ENCODE results near the gene PLCB1.

PLCB1 gene

DNA sequence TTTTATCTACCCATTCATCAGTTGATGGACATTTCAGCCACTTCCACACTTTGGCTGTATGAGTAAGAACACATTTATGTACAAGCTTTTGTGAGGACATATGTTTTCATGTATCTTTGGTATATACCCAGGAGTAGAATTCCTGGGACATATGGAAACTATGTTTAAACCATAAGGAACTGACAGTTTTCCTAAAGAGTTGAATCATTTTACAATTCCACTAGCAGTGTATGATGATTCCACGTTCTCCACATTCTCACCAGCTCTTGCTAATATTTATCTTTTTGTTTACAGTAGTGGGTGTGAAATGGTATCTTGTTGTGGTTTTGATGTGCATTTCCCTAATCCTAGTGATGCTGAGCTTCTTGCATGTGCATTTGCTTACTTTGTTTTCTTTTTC lies 338.1 kb downstream of the PLCB1 start:
- H3K4me3 ChIP-seq (ENCODE audit: low read depth, low read length), result no peak overlapping the region
- in situ Hi-C loops (cut with HindIII; ENCODE audit: low sequenced_read_pairs), result no loop called here
- DNase-seq (ENCODE audit: low read depth, low spot score), result no peak
- TF ChIP-seq, protein P1, sequence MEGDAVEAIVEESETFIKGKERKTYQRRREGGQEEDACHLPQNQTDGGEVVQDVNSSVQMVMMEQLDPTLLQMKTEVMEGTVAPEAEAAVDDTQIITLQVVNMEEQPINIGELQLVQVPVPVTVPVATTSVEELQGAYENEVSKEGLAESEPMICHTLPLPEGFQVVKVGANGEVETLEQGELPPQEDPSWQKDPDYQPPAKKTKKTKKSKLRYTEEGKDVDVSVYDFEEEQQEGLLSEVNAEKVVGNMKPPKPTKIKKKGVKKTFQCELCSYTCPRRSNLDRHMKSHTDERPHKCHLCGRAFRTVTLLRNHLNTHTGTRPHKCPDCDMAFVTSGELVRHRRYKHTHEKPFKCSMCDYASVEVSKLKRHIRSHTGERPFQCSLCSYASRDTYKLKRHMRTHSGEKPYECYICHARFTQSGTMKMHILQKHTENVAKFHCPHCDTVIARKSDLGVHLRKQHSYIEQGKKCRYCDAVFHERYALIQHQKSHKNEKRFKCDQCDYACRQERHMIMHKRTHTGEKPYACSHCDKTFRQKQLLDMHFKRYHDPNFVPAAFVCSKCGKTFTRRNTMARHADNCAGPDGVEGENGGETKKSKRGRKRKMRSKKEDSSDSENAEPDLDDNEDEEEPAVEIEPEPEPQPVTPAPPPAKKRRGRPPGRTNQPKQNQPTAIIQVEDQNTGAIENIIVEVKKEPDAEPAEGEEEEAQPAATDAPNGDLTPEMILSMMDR (IDR thresholded peaks at IDR 0.05; ENCODE audit: low read depth, low read length), result no peak

DNA sequence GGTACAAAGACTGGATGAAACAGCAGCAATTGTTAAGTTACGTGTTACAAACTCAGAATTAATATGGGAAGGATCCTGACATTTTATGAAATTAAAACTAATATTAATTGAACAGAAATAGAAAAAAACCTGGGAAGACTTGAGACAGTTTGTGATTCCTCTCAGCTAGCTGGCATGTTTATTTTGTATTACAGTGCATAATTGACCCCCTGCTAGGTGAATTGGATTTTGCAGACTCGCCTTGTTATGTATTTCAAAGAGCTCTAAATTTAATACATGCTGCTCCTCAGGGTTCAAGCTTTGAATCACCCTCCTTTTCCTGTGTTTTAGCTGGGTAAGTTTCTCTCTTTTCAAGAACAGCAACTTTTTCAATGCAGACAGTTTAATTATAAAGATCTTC lies 339.4 kb downstream of the PLCB1 start:
- DNase-seq (ENCODE audit: low read depth, low spot score), result no peak
- in situ Hi-C loops (cut with HindIII; ENCODE audit: low sequenced_read_pairs), result no loop called here
- TF ChIP-seq, protein P1 (IDR thresholded peaks at IDR 0.05; ENCODE audit: low read depth, low read length), result no peak
- no peak overlapping the region for H3K4me3 ChIP-seq (ENCODE audit: low read depth, low read length)

DNA sequence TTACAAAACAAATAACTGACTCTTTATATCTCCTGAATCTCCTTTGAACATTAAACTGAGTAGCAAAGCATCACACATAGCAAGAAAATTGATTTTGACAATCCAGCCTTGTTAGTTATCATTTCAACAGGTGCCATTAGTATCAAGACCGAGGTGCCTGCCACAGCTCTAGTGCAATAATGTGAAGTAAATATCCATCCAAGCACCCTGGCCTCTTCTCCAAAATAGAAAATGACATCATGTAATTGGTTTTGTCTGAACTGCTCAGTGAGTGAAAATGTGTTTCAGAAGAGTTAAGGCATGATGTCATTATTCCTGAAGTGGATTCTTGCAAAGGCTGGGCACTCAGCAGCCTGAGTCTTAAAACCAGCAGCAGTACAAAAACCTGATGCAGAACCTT lies 341.4 kb downstream of the PLCB1 start:
- in situ Hi-C loops (cut with HindIII; ENCODE audit: low sequenced_read_pairs), result no loop called here
- DNase-seq (ENCODE audit: low read depth, low spot score), result no peak
- H3K4me3 ChIP-seq (ENCODE audit: low read depth, low read length), result no peak overlapping the region
- TF ChIP-seq, protein P1 (IDR thresholded peaks at IDR 0.05; ENCODE audit: low read depth, low read length), result no peak

DNA sequence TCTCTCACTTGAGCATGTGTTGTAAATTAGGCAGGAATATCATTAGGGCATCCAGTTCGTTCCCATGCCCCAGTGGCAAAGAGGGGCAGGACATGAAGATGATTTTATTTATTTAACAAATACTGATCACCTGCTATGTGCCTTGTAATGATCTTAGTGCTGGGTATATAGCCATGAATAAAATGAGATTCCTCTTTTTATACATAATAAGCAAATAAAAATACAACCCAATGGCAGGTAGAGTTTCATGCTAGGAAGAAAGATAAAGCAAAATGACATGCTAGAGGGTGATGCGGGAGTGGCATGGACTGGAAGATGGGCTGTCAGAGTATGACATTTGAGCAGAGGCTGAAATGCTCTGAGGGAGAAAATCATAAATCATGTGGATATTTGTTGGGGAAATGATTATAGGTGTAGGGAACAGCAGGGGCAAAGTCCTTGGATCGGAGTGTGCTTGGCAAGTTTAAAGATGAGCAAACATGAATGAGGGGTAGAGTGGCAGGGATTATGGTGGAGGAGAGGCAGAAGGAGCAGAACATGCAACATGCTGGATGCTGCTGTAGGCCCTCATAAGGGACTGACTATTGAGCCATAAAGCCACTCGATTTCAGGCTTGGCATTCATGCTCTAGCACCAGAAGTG lies 342.1 kb downstream of the PLCB1 start:
- TF ChIP-seq, protein P1 (IDR thresholded peaks at IDR 0.05; ENCODE audit: low read depth, low read length), result no peak
- in situ Hi-C loops (cut with HindIII; ENCODE audit: low sequenced_read_pairs), result no loop called here
- H3K4me3 ChIP-seq (ENCODE audit: low read depth, low read length), result no peak overlapping the region

DNA sequence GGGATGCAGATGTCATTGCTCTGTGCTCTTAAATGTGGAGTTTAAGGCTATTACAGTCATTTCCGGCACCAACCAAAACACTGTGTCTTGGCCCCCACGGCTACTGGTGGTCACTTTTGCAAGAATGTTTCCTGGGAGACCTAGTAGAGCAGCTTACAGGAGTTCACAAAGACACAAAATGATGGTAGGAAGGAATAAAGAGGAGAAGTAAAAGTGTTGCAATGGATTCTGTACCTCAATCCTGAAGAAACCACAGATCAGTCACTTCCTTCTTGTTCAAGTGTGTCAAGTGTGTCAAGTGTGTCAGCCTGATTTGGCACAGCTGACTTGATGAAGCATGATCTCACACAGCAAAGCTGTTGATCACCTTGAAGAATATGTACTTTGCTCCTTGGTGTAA lies 344.0 kb downstream of the PLCB1 start:
- DNase-seq (ENCODE audit: low read depth, low spot score), result no peak
- TF ChIP-seq, protein P1 (IDR thresholded peaks at IDR 0.05; ENCODE audit: low read depth, low read length), result no peak
- in situ Hi-C loops (cut with HindIII; ENCODE audit: low sequenced_read_pairs), result no loop called here
- H3K4me3 ChIP-seq (ENCODE audit: low read depth, low read length), result no peak overlapping the region

More for the DNA sequence above, 342.1 kb downstream of the PLCB1 start:
- no peak for DNase-seq (ENCODE audit: low read depth, low spot score)

DNA sequence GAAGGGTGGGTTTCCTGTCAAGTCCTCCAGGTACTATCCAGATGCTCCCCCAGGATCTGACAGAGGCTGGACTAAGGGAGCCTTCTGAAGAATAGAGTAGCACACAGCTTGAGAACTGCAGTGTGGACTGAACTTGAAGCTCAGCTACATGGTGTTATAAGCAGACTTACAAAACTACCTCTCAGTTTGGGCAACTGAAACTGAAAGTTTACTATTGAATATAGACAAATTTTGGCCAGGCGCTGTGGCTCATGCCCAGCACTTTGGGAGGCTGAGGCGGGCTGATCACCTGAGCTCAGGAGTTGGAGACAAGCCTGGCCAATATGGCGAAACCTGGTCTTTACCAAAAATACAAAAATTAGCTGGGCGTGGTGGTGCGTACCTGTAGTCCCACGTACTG lies 348.5 kb downstream of the PLCB1 start:
- TF ChIP-seq, protein P1 (IDR thresholded peaks at IDR 0.05; ENCODE audit: low read depth, low read length), result no peak
- in situ Hi-C loops (cut with HindIII; ENCODE audit: low sequenced_read_pairs), result no loop called here
- no peak for DNase-seq (ENCODE audit: low read depth, low spot score)
- no peak overlapping the region for H3K4me3 ChIP-seq (ENCODE audit: low read depth, low read length)

Measured in astrocyte of the spinal cord (primary cell).